Keratinocyte (primary cell): ENCODE measurements around the gene CTNNA2. TPM values are rescaled to one million over a fixed set of nuclear protein-coding genes. Genes with fewer than 3 reads are reported as not detected.

Experiments
- DNase-seq: peaks from one replicate; pipeline ENCODE4 v3.0.0-alpha.2; 2011; ENCODE audit warnings: low read depth, missing footprints, low spot score
- FAIRE-seq: peaks from 2 replicates; lab custom pipeline; 2011; peaks lifted over from hg19 to GRCh38; lab: Jason Lieb, UNC
- H2AFZ ChIP-seq: 2 replicates; pipeline ENCODE4 v1.6.0; 2012; ENCODE audit warnings: low read length, control low read depth, inconsistent platforms; ENCODE audit not compliant: control insufficient read depth
- H3K27ac ChIP-seq: 2 replicates; pipeline ENCODE4 v1.5.1; 2011; ENCODE audit warnings: low read length; ENCODE audit not compliant: control insufficient read depth, insufficient read depth
- H3K27me3 ChIP-seq: 3 replicates; pipeline ENCODE4 v1.6.0; 2011; ENCODE audit warnings: low read length; ENCODE audit not compliant: control insufficient read depth, insufficient read depth; ENCODE audit errors: extremely low read depth
- H3K36me3 ChIP-seq, 2 experiments: 2 replicates in 1 of 2; 3 replicates in 1 of 2; pipeline ENCODE4 v1.5.1; 2011; ENCODE audit warnings: low read length in 2 of 2, mild to moderate bottlenecking in 1 of 2; ENCODE audit not compliant: control insufficient read depth in 2 of 2, insufficient read depth in 2 of 2; ENCODE audit errors: extremely low read depth in 1 of 2
- H3K4me1 ChIP-seq: 3 replicates; pipeline ENCODE4 v1.5.1; 2011; ENCODE audit warnings: low read length; ENCODE audit not compliant: control insufficient read depth, insufficient read depth; ENCODE audit errors: extremely low read depth
- H3K4me2 ChIP-seq: 3 replicates; pipeline ENCODE4 v1.6.0; 2011; ENCODE audit warnings: low read depth, low read length; ENCODE audit not compliant: control insufficient read depth, insufficient read depth; ENCODE audit errors: extremely low read depth
- H3K4me3 ChIP-seq, 3 experiments: fragments of 200-600 bp in 1 of 3; sonication (generic) in 1 of 3; 2 replicates in 2 of 3; 3 replicates in 1 of 3; pipeline ENCODE4 v1.5.1; 2011 to 2016; ENCODE audit warnings: low read length in 3 of 3, mild to moderate bottlenecking in 3 of 3, control low read depth in 2 of 3, inconsistent platforms in 1 of 3, low read depth in 1 of 3, mixed read lengths in 1 of 3, mixed run types in 1 of 3, moderate library complexity in 1 of 3; ENCODE audit not compliant: control insufficient read depth in 2 of 3, insufficient read depth in 2 of 3; ENCODE audit errors: extremely low read depth in 1 of 3
- H3K79me2 ChIP-seq: 2 replicates; pipeline ENCODE4 v1.6.0; 2012; ENCODE audit warnings: low read length; ENCODE audit not compliant: control insufficient read depth, insufficient read depth
- H3K9ac ChIP-seq: 3 replicates; pipeline ENCODE4 v1.6.0; 2011; ENCODE audit warnings: low read length; ENCODE audit not compliant: control insufficient read depth, insufficient read depth; ENCODE audit errors: extremely low read depth
- H3K9me1 ChIP-seq: 3 replicates; pipeline ENCODE4 v1.6.0; 2011; ENCODE audit warnings: low read length; ENCODE audit not compliant: control insufficient read depth, insufficient read depth; ENCODE audit errors: extremely low read depth
- H3K9me3 ChIP-seq: 2 replicates; pipeline ENCODE4 v1.5.1; 2012; ENCODE audit warnings: low read depth, low read length; ENCODE audit not compliant: control insufficient read depth
- H4K20me1 ChIP-seq: 3 replicates; pipeline ENCODE4 v1.6.0; 2011; ENCODE audit warnings: low read length; ENCODE audit not compliant: control insufficient read depth, insufficient read depth; ENCODE audit errors: extremely low read depth
- CTCF ChIP-seq, 3 experiments: IDR thresholded peaks in 1 of 3; conservative IDR thresholded peaks in 1 of 3; optimal IDR thresholded peaks in 1 of 3; 2 replicates in 2 of 3; 3 replicates in 1 of 3; pipeline versions ENCODE3 to v1.5.1; 2011; ENCODE audit warnings: low read length in 3 of 3, mild to moderate bottlenecking in 3 of 3, moderate library complexity in 2 of 3, control low read depth in 1 of 3, inconsistent platforms in 1 of 3; ENCODE audit not compliant: insufficient read depth in 2 of 3; ENCODE audit errors: extremely low read depth in 1 of 3
- EZH2 ChIP-seq: IDR thresholded peaks from one replicate; pipeline ENCODE4 v1.6.1; 2012; ENCODE audit warnings: inconsistent platforms, mild to moderate bottlenecking, low read length, moderate library complexity
- dilution Hi-C: fragments of 300-500 bp; cut with MboI; formaldehyde crosslinking; loops from one replicate; pipeline ENCODE4 v1.7.0; 2020; ENCODE audit warnings: low sequenced_read_pairs; ENCODE audit not compliant: extremely low pct_ligation_motif_present
- polyA plus RNA-seq, 5 experiments: library from polyadenylated mRNA; depleted of rRNA in 3 of 5; stranded (reverse) in 3 of 5; stranded (forward) in 1 of 5; unstranded in 1 of 5; fragments of >200 nt; gene quantifications; 1 replicate in 1 of 5; 2 replicates in 3 of 5; 3 replicates in 1 of 5; pipeline versions ENCODE4 v1.2.1 to v1.2.3, GENCODE V29; 2011 to 2012; ENCODE audit warnings: missing spikeins in 2 of 5, low read depth in 1 of 5, low replicate concordance in 1 of 5

CTNNA2 gene
- polyA plus RNA-seq, 1 donor (not counting 4 experiments of a cell fraction or from before 2014, with no cell fraction given), result not detected

GRCh38 chr2:80186262-80186661, 673.4 kb downstream of the CTNNA2 start:
- Histone ChIP-seq H4K20me1 (no peaks in the 10 kb centered on the region), H3K27ac (no peak overlapping the region), H3K9me1 (no peaks in the 10 kb centered on the region), H3K4me1 (no peaks in the 10 kb centered on the region), H3K27me3 (no peaks in the 10 kb centered on the region), H3K36me3 (no peaks in the 10 kb centered on the region), H3K4me2 (no peak overlapping the region), H3K9me3 (no peaks in the 10 kb centered on the region), H3K9ac (no peak overlapping the region), H3K4me3 (no peak overlapping the region), H3K79me2 (no peaks in the 10 kb centered on the region), H2AFZ (no peak overlapping the region)
- DNase-seq (no peak), FAIRE-seq (no peak)
- no peak for TF ChIP-seq CTCF (optimal IDR thresholded peaks at IDR 0.05 in 1 of 3, IDR thresholded peaks at IDR 0.05 in 1 of 3, conservative IDR thresholded peaks at IDR 0.05 in 1 of 3; ENCODE audit: extremely low read depth in 1 of 3, insufficient read depth in 2 of 3, low read length in 3 of 3)
- dilution Hi-C loops, result no loop called here

GRCh38 chr2:80187156-80187555, 674.3 kb downstream of the CTNNA2 start:
- H3K4me1 ChIP-seq, result no peaks in the 10 kb centered on the region
- no peak overlapping the region for H3K27ac ChIP-seq
- no peaks in the 10 kb centered on the region for H3K9me3 ChIP-seq
- FAIRE-seq, result no peak
- no peaks in the 10 kb centered on the region for H3K9me1 ChIP-seq
- dilution Hi-C loops, result no loop called here
- H3K79me2 ChIP-seq, result no peaks in the 10 kb centered on the region
- H3K36me3 ChIP-seq, result no peaks in the 10 kb centered on the region
- H2AFZ ChIP-seq, result no peak overlapping the region
- TF ChIP-seq EZH2, result no peak
- no peak for TF ChIP-seq CTCF (optimal IDR thresholded peaks at IDR 0.05 in 1 of 3, IDR thresholded peaks at IDR 0.05 in 1 of 3, conservative IDR thresholded peaks at IDR 0.05 in 1 of 3; ENCODE audit: extremely low read depth in 1 of 3, insufficient read depth in 2 of 3, low read length in 3 of 3)
- H3K9ac ChIP-seq, result no peak overlapping the region
- H3K27me3 ChIP-seq, result no peaks in the 10 kb centered on the region
- no peak overlapping the region for H3K4me3 ChIP-seq
- no peaks in the 10 kb centered on the region for H4K20me1 ChIP-seq
- no peak overlapping the region for H3K4me2 ChIP-seq
- DNase-seq, result no peak
